Thymus (tissue), 14 donors: Measurements from ENCODE around the gene PGA4. TPM values are rescaled to one million over a fixed set of nuclear protein-coding genes. Genes with fewer than 3 reads are reported as not detected.
"Not testable (repeated sequence)": the region's sequence is repeated elsewhere in the genome, so short reads cannot be mapped to it uniquely, and the experiment has no call there.

Experiments used
- DNase-seq, 9 donors: peaks; one replicate each; pipeline ENCODE4 v3.0.0-alpha.2; 2013; ENCODE audit warnings: low spot score in 9 of 9, low read depth in 6 of 9, missing footprints in 1 of 9
- H3K27ac ChIP-seq, 2 donors: one replicate each; pipeline ENCODE4 v1.5.1; 2013; ENCODE audit warnings: control low read depth in 1 of 2, low read depth in 1 of 2, low read length in 1 of 2, mild to moderate bottlenecking in 1 of 2, moderate library complexity in 1 of 2
- H3K27me3 ChIP-seq, 2 donors: one replicate each; pipeline ENCODE4 v1.5.1; 2013; ENCODE audit warnings: low read length in 1 of 2; ENCODE audit not compliant: control insufficient read depth in 2 of 2, insufficient read depth in 1 of 2
- H3K36me3 ChIP-seq, 2 donors: one replicate each; pipeline ENCODE4 v1.5.1; 2013; ENCODE audit warnings: low read length in 1 of 2, mild to moderate bottlenecking in 1 of 2, moderate library complexity in 1 of 2; ENCODE audit not compliant: control insufficient read depth in 2 of 2, insufficient read depth in 2 of 2
- H3K4me1 ChIP-seq, 2 donors: one replicate each; pipeline ENCODE4 v1.5.1; 2013; ENCODE audit warnings: low read length in 2 of 2; ENCODE audit not compliant: control insufficient read depth in 2 of 2, insufficient read depth in 2 of 2
- H3K4me3 ChIP-seq, 2 donors: one replicate each; pipeline ENCODE4 v1.5.1; 2013; ENCODE audit warnings: low read length in 2 of 2, control low read depth in 1 of 2, mild to moderate bottlenecking in 1 of 2
- H3K9me3 ChIP-seq, 2 donors: one replicate each; pipeline ENCODE4 v1.5.1; 2013; ENCODE audit warnings: low read length in 1 of 2, mild to moderate bottlenecking in 1 of 2; ENCODE audit not compliant: control insufficient read depth in 2 of 2, insufficient read depth in 1 of 2
- WGBS: extraction: QIAGEN DNeasy Blood & Tissue Kit; methylation state at CpG from one replicate; pipeline ENCODE4 v1.1.7; 2013; 5-methylcytosine and 5-hydroxymethylcytosine counted together
- long read RNA-seq, 10 donors: transcript quantifications; one replicate each; lab custom pipeline, GENCODE V29; 2026
- polyA plus RNA-seq: library from polyadenylated mRNA; stranded (reverse); fragments of 200-250 nt; gene quantifications from one replicate; pipeline ENCODE4 v1.2.3, GENCODE V29; 2013
- total RNA-seq: library from RNA; stranded (reverse); fragments of 120-200 nt; gene quantifications from one replicate; pipeline ENCODE4 v1.2.4, GENCODE V29; 2013
- donor health status: healthy.

Gene PGA4
- total RNA-seq (0.66 TPM), polyA plus RNA-seq (4.6 TPM)
- long read RNA-seq, donor 1: 0 reads
- long read RNA-seq, donor 2: 0 reads
- long read RNA-seq, donor 3: 0 reads
- long read RNA-seq, donor 4: 0 reads
- long read RNA-seq, donor 5, partial matches to known transcripts: 0 of 1 reads
- long read RNA-seq, donor 5, other reads (novel, unspliced or antisense): 0 of 1 reads
- long read RNA-seq, donor 6: 0 reads
- long read RNA-seq, donor 7: 0 reads
- long read RNA-seq, donor 8, partial matches to known transcripts: 0 of 1 reads
- long read RNA-seq, donor 8, other reads (novel, unspliced or antisense): 0 of 1 reads
- long read RNA-seq, donor 9: 0 reads
- long read RNA-seq, donor 10: 0 reads

DNA sequence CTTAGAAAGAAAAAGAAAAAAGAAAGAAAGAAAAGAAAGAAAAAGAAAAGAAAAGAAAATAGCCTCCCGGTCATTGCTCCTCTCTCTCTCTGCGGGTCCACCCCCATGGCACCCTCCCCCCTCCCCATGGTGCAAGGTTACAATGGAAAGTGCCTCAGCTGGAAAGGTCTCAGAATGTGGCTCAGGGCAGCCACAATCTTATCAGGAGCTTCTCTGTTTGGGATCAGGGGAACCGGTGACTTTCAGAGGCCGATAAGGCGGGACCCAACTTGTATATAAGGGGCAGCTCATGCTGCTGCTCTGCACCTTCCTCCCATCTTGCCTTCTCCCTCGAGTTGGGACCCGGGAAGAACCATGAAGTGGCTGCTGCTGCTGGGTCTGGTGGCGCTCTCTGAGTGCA, at the start of gene PGA4:
Gene PGA4 (plus strand): TSS at position 301 of the 400 bp plus-strand sequence. CDS start 54 bp downstream, at position 355.
- H3K4me3 ChIP-seq, H3K27ac ChIP-seq, DNase-seq, H3K36me3 ChIP-seq, H3K4me1 ChIP-seq, H3K9me3 ChIP-seq, H3K27me3 ChIP-seq: not testable (repeated sequence)
- no CpG with 5 or more reads among the region's 8 CpGs for WGBS

DNA sequence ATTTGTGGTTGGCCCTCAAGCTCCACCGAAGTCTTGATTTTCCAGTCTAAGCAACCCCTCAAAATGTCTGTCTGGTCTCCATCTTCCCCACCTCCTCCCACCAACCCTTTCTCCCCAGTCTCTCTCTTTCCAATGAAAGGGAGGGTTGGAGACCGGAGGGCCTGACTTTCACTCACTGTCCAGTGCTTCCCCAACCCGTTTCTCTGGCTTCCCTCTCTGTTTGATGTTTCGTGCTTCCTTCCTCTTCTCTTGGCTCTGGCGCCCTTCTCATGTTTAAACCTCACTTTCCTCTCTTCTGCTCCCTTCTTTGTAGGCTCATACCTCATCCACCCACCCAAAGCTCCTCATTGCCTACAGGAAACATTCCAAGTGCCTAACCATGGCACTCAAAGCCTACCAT, 49.8 kb upstream of the PGA4 start:
- Histone ChIP-seq H3K27me3 (peaks cover 0 to 8% of the 10 kb centered on the region in 2 donors), H3K36me3 (no peaks in the 10 kb centered on the region), H3K27ac (no peak overlapping the region), H3K9me3 (no peaks in the 10 kb centered on the region), H3K4me1 (peaks cover 0 to 3% of the 10 kb centered on the region in 2 donors), H3K4me3 (no peak overlapping the region)
- DNase-seq: no peak
- 30% methylated on average over 5 of the region's 5 CpGs for WGBS

- no peak overlapping the region for H3K27ac ChIP-seq
- 97% methylated on average over 3 of the region's 3 CpGs for WGBS
- peaks cover 0 to 8% of the 10 kb centered on the region in 2 donors for H3K27me3 ChIP-seq
- H3K36me3 ChIP-seq: no peaks in the 10 kb centered on the region
- no peak overlapping the region for H3K4me3 ChIP-seq
- H3K9me3 ChIP-seq: no peaks in the 10 kb centered on the region
- peaks cover 0 to 3% of the 10 kb centered on the region in 2 donors for H3K4me1 ChIP-seq
- no peak for DNase-seq
Observed at GRCh38 chr11:61172888-61173287, 49.3 kb upstream of the PGA4 start.

- no peak overlapping the region for H3K27ac ChIP-seq
- 95% methylated on average over 4 of the region's 4 CpGs for WGBS
- H3K36me3 ChIP-seq: no peaks in the 10 kb centered on the region
- no peak for DNase-seq
- no peaks in the 10 kb centered on the region for H3K9me3 ChIP-seq
- peaks cover 0 to 3% of the 10 kb centered on the region in 2 donors for H3K4me1 ChIP-seq
- peaks cover 0 to 8% of the 10 kb centered on the region in 2 donors for H3K27me3 ChIP-seq
- no peak overlapping the region for H3K4me3 ChIP-seq
Observed at GRCh38 chr11:61173456-61173855, 48.7 kb upstream of the PGA4 start.

DNA sequence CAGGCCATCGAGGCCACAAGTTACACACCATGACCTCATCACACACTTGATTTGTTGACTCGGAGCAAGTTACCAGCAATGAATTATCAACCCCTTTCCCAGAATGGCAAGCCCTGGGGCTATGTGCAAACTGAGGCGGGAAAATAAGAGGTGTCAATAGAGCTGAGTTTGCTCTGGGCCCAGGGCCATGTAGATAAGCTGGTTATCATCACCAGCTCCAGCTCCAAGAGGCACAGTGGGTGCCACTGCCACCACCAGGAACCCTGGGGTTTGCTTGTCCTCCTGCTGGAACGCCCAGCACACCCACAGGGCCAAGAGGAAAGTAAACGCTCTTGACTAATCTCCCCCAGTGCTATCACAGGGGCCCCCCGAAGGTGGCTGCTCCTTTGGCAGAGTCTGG, 47.9 kb upstream of the PGA4 start:
- H3K4me3 ChIP-seq: no peak overlapping the region
- H3K9me3 ChIP-seq: no peaks in the 10 kb centered on the region
- H3K4me1 ChIP-seq: peaks cover 0 to 3% of the 10 kb centered on the region in 2 donors
- H3K36me3 ChIP-seq: no peaks in the 10 kb centered on the region
- peaks cover 0 to 8% of the 10 kb centered on the region in 2 donors for H3K27me3 ChIP-seq
- H3K27ac ChIP-seq: no peak overlapping the region
- WGBS: 95% methylated on average over 6 of the region's 6 CpGs
- no peak for DNase-seq

DNA sequence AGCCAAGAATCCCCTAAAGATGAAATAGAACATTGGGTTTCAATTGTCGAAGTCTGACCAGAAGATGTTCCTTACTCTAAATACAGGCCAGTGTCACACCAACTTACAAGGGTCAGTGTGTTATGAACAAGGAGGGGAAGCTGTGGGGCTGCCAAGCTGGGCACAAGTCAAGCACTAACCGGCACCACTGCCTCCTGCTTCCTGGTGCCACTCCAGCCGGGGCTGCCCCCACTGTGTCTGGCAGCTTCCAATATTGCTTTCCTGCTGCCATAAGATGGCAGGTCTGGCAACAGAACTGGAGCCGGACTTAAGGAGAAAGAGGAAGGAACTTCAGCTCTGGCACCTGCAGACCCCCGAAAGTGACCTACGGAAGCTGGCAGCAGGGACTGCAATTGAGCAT, 47.2 kb upstream of the PGA4 start:
- DNase-seq: no peak
- 77% methylated on average over 6 of the region's 6 CpGs for WGBS
- no peak overlapping the region for H3K4me3 ChIP-seq
- no peaks in the 10 kb centered on the region for H3K9me3 ChIP-seq
- H3K27me3 ChIP-seq: peaks cover 0 to 8% of the 10 kb centered on the region in 2 donors
- no peaks in the 10 kb centered on the region for H3K36me3 ChIP-seq
- H3K27ac ChIP-seq: no peak overlapping the region
- peaks cover 0 to 3% of the 10 kb centered on the region in 2 donors for H3K4me1 ChIP-seq

- WGBS: 95% methylated on average over 6 of the region's 6 CpGs
- Histone ChIP-seq H3K4me1 (peaks cover 0 to 3% of the 10 kb centered on the region in 2 donors), H3K36me3 (no peaks in the 10 kb centered on the region), H3K27ac (no peak overlapping the region), H3K4me3 (no peak overlapping the region), H3K27me3 (peaks cover 0 to 8% of the 10 kb centered on the region in 2 donors), H3K9me3 (no peaks in the 10 kb centered on the region)
- no peak for DNase-seq
Observed at GRCh38 chr11:61176446-61176845, 45.7 kb upstream of the PGA4 start.

DNA sequence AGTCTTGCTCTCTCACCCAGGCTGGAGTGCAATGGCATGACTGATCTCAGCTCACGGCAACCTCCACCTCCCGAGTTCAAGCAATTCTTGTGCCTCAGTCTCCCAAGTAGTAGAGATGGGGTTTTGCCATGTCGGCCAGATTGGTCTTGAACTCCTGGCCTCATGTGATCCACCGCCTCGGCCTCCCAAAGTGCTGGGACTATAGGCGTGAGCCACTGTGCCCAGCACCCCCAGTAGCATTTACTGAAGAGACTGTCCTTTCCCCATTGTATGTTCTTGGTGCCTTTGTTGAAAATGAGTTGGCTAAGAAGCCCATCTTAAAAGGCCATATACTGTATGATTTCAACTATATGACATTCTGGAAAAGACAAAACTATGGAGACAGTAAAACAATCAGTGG, 41.9 kb upstream of the PGA4 start:
- H3K9me3 ChIP-seq, DNase-seq, H3K27ac ChIP-seq, H3K4me3 ChIP-seq, H3K36me3 ChIP-seq, H3K4me1 ChIP-seq, H3K27me3 ChIP-seq: not testable (repeated sequence)
- 98% methylated on average over 6 of the region's 6 CpGs for WGBS

- Histone ChIP-seq H3K36me3 (no peaks in the 10 kb centered on the region), H3K4me3 (no peak overlapping the region), H3K9me3 (no peaks in the 10 kb centered on the region), H3K27me3 (no peaks in the 10 kb centered on the region), H3K4me1 (no peaks in the 10 kb centered on the region), H3K27ac (no peak overlapping the region)
- WGBS: 98% methylated on average over 4 of the region's 4 CpGs
- no peak for DNase-seq
Observed at GRCh38 chr11:61181489-61181888, 40.7 kb upstream of the PGA4 start.
